K562 (cell line): Measurements from ENCODE around the gene TCEA3.

ENCODE experiments used
- FOXO4 ChIP-seq: fragments of 450-650 bp; formaldehyde crosslinking; IDR thresholded peaks from 2 replicates; pipeline ENCODE4 v1.4.0; 2020; ENCODE audit warnings: mild to moderate bottlenecking, moderate library complexity
- ZNF134 ChIP-seq: fragments of 250-450 bp; sonication (Bioruptor Pico); conservative IDR thresholded peaks from 2 replicates; pipeline ENCODE4 v1.4.0; 2020

DNA sequence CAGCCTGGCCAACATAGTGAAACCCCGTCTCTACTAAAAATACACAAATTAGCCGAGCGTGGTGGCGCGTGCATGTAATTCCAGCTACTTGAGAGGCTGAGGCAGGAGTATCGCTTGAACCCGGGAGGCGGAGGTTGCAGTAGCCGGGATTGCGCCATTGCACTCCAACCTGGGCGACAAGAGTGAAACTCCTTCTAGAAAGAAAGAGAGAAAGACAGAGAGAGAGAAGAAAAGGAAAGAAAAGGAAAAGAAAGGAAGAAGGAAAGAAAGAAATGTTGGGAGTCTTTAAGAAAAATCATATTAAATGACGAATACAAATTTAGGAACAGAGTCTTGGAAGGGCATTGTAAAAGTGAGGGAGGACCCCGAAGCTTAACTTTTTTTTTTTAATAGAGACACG lies 78.6 kb downstream of the TCEA3 start:
- TF ChIP-seq FOXO4 (CRISPR knock-in tag) (no peak), ZNF134 (CRISPR knock-in tag) (no peak)
